NCI-H2227 treated with DMSO at 0.1 percent for 48 hours (cell line): ENCODE results near the gene PLEKHB2.
"Not testable (repeated sequence)": the region's sequence is repeated elsewhere in the genome, so short reads cannot be mapped to it uniquely, and the experiment has no call there.

Experiments used
- DNase-seq: peaks from one replicate; lab custom pipeline; 2025; lab: John Stamatoyannopoulos, UW

The PLEKHB2 gene

GRCh38 chr2:131143803-131144202 is 38.7 kb downstream of the PLEKHB2 start:
- no peak for DNase-seq

GRCh38 chr2:131145040-131145439 is 39.9 kb downstream of the PLEKHB2 start:
- no peak for DNase-seq

GRCh38 chr2:131146231-131146630 is 41.1 kb downstream of the PLEKHB2 start:
- DNase-seq, result no peak

GRCh38 chr2:131146749-131147148 is 41.6 kb downstream of the PLEKHB2 start:
- no peak for DNase-seq

GRCh38 chr2:131148426-131148825 is 43.3 kb downstream of the PLEKHB2 start:
- peak; percentile 25 for DNase-seq

- DNase-seq, result not testable (repeated sequence)
These were observed 45.0 kb downstream of the PLEKHB2 start for GRCh38 chr2:131150109-131150508.

- DNase-seq, result no peak
These were observed 46.3 kb downstream of the PLEKHB2 start for GRCh38 chr2:131151398-131151797.

GRCh38 chr2:131152074-131152473 is 46.9 kb downstream of the PLEKHB2 start:
- no peak for DNase-seq

GRCh38 chr2:131153529-131153928 is 48.4 kb downstream of the PLEKHB2 start:
- DNase-seq, result no peak

- peak; percentile 91 for DNase-seq
These were observed 49.0 kb downstream of the PLEKHB2 start for GRCh38 chr2:131154071-131154531.

GRCh38 chr2:131154647-131155046 is 49.5 kb downstream of the PLEKHB2 start:
- no peak for DNase-seq

- DNase-seq, result no peak
These were observed 50.2 kb downstream of the PLEKHB2 start for GRCh38 chr2:131155208-131155855.

GRCh38 chr2:131156452-131157149 is 51.5 kb downstream of the PLEKHB2 start:
- no peak for DNase-seq

GRCh38 chr2:131165562-131165961 is 60.4 kb downstream of the PLEKHB2 start:
- DNase-seq, result not testable (repeated sequence)

- DNase-seq, result no peak
These were observed 63.4 kb downstream of the PLEKHB2 start for GRCh38 chr2:131168538-131168937.

GRCh38 chr2:131178050-131178449 is 72.9 kb downstream of the PLEKHB2 start:
- not testable (repeated sequence) for DNase-seq

GRCh38 chr2:131178721-131179418 is 73.7 kb downstream of the PLEKHB2 start:
- DNase-seq, result not testable (repeated sequence)

- DNase-seq, result not testable (repeated sequence)
These were observed 76.3 kb downstream of the PLEKHB2 start for GRCh38 chr2:131181451-131181850.

- not testable (repeated sequence) for DNase-seq
These were observed 88.3 kb downstream of the PLEKHB2 start for GRCh38 chr2:131193421-131193820.

GRCh38 chr2:131196186-131196585 is 91.0 kb downstream of the PLEKHB2 start:
- not testable (repeated sequence) for DNase-seq
